GM21529 (cell line): ENCODE results near the gene MLLT1.
A peak's percentile ranks its signal among the peaks of the same experiment; 100 is the strongest.

Experiments used
- ATAC-seq: cut with Tn5 transposase; IDR thresholded peaks from one replicate; pipeline ENCODE4 v1.9.1; 2021; ENCODE audit not compliant: unreplicated experiment

The MLLT1 gene

DNA sequence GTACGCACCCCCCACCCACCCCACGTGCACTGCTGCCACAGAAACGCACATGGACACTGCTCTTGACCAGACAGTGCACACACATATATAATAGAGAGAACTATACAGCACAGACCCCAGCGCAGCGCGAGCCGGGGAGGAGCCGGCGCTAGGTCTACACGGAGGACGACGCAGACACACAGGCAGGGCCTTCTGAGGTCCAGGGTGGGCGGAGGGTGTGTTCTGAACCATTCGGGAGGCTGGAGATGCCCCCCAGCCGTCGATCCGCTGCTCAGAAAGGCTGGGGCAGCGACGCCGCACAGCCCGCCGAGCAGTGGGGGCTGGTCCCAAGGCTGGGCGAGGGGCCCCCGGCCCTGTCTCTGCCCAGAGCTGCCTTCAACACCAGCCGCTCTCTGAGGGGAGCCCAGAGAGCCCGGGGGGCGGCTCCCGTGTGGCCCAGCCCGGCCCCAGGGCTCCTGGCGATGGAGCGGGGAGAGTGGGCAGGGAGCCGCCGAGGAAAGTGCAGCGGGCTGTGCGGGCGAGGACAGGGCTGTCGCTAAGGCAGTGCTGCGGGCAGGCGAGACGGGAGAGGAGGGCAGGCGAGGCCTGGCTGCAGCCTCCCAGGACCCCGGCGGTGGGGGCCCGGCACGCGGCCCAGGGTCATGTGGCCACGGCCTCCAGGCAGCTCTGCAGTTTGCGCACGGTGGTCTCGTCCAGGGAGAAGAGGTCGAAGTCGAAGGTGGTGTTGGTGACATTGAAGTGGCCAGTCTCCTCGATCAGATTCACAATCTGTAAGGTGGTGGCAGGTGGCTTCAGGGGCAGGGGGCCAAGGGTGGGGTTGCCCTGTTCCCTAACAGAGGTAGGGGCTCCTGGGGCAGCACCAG is 67.1 kb downstream of the MLLT1 start:
- ATAC-seq, result no peak

- no peak for ATAC-seq
These were observed 68.0 kb downstream of the MLLT1 start for GRCh38 chr19:6211632-6212402.

DNA sequence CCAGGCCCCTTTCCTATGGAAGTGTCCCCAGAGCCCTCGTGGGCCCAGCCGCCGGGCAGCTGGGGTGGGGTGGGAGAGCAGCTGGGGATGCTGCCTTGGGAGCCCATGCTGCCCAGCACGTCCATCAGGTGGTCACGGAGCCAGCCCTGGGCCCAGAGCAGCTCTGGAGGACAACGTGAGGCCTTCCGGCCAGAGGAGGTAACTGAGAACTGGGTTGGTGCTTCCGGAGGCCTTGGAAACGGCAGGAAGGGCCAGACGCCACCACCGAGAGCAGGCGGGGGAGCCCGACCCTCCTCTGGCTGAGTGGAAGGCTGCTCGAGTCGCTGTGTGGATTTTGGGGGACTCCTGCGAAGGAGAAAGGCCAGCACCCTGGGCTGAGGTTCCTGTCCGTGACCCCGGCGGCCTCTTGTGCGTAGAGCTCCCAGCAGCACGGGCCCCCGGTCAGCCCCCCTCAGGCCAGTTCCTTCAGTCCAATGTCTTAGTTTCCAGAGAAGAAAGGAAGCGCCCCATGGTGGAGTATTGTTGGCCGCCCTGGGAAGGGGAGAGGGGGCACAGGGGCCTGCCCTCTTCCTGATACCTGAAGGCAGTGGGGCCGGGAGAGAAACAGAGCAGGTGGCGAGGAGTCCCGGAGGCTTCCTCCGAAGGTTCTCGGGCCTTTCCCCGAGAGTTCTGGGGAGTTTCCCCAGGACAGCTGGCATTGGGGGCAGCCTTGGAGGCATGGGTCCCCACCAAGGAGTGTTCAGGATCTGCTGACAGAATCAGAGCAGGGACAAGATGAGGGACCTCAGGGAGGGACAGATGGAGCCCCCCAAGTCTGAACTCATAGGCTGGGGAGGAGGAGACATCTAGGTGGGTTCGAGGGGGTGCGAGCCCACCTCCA is 68.8 kb downstream of the MLLT1 start:
- ATAC-seq, result no peak

DNA sequence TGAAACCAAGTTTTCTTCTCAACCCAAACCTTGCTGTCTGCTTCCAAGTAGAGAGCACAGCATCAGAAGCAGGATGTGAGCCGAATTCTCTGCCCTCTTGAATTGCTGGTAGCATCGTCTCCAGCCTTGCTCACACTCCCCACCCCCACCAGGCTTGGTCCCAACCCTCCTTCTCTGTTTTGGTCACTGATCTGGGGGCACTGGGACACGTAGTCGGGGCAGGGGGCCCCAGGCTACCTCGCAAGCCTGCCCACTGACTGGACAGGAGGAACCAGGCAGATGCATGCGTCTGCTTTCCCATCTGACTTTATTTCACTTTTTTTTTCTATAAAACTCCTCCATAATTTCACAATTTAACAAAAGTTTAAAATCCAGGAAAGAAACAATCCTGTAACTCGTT is 69.7 kb downstream of the MLLT1 start:
- ATAC-seq, result no peak

DNA sequence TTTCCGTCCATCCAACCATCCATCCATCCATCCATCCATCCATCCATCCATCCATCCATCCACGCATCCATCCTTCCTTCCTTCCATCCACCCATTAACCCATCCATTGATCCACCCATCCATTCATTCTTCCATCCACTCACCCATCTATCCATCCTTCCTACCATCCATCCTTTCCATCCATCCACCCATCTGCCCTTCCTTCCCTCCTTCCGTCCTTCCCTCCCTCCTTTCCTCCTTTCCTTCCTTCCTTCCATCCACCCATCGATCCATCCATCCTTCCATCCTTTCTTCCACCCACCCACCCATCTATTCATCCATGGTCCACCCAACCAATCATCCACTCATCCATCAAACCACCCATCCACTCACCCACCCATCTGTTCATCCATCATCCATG is 70.1 kb downstream of the MLLT1 start:
- no peak for ATAC-seq

GRCh38 chr19:6209233-6209632 is 70.5 kb downstream of the MLLT1 start:
- ATAC-seq, result no peak

- ATAC-seq, result no peak
These were observed 74.7 kb downstream of the MLLT1 start for GRCh38 chr19:6204866-6205723.

DNA sequence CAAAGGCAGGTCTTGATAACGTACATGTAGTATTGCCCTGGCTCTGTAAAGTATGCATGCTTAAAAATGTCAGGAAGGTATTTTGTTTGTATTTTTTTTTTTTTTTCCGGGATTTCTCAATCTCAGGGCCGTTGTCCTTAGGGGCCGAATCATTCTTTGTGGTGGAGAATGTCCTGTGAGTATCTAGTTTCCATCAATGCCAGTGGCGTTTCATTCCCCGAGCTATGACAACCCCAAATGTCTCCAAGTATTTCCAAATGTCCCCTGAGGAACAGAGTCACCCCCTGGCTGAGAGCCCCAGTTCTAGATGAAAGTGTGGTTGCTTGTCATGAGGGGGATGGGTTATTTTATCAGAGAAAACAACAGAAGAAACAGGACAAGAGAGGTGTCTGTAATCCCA is 75.6 kb downstream of the MLLT1 start:
- no peak for ATAC-seq

DNA sequence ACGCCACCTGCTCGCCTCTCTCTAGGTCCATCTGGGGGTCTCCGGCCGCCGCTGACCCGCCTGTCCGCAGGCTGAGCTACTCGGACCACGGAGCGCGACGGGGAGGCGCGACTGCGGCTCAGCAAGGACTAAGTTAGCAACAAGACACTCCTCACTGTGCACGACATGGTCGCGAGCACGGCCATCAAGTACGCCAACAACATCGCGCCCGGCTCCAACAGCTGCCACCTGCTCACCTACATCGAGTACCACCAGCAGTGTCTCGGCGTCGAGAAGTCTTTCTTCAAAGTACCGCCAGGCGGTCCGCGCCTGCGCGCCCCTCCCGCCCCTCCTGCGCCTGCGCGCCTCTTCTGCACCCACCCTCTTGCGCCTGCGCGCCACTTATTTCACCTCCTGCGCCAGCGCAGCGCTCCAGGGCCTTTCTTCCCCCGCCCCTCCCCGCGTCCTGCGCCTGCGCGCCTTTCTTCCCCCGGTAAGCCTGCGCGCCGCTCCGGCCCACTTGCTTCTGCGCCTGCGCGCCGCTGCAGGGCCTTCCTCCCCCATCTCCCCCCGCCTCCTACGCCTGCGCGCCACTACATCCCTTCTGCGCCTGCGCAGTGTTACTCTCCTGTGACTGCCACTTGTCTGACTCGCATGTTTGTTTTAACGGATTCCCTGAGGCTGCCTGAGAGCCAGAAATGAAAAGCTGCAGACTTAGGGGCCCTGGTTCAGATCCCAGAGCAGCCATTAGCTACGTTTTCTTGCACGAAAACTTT is 80.4 kb downstream of the MLLT1 start:
- ATAC-seq, result peak; percentile 67

DNA sequence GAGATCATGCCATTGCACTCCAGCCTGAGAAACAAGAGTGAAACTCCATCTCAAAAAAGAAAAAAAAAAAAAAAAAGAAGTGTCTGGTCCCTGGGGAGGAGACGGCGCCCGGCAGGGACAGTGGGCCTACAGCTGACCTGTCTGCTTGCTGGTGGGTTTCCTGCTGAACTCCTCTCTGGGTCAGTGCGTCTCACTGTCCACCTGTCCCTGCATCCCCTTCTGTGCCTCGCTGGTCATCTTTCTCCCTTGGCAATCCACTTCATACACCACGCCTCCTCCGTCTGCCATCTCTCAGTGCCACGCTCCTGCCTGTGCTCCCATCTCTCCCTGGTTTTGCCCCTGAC is 80.9 kb downstream of the MLLT1 start:
- ATAC-seq, result peak; percentile 22

GRCh38 chr19:6196361-6196760 is 83.4 kb downstream of the MLLT1 start:
- ATAC-seq, result no peak

- ATAC-seq, result no peak
These were observed 91.0 kb downstream of the MLLT1 start for GRCh38 chr19:6188811-6189210.

DNA sequence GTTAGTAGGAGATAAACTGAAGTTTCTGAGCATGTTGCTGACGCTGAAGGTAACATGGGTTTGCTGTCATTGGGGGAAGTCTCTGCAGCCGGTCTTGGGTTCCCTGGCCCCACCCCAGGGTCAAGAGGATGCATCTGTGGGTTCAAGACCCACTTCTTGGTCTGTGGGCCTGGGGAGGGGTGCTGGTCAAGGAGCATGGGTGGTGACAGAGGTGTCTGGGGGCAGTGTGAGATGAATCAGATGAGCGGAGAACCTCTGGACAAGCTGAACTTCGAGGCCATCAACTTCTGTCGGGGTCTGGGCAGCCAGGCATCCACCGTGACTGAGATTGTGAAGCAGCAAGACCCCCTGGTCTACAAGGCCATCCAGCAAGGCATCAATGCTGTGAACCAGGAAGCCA is 92.4 kb downstream of the MLLT1 start:
- ATAC-seq, result no peak

DNA sequence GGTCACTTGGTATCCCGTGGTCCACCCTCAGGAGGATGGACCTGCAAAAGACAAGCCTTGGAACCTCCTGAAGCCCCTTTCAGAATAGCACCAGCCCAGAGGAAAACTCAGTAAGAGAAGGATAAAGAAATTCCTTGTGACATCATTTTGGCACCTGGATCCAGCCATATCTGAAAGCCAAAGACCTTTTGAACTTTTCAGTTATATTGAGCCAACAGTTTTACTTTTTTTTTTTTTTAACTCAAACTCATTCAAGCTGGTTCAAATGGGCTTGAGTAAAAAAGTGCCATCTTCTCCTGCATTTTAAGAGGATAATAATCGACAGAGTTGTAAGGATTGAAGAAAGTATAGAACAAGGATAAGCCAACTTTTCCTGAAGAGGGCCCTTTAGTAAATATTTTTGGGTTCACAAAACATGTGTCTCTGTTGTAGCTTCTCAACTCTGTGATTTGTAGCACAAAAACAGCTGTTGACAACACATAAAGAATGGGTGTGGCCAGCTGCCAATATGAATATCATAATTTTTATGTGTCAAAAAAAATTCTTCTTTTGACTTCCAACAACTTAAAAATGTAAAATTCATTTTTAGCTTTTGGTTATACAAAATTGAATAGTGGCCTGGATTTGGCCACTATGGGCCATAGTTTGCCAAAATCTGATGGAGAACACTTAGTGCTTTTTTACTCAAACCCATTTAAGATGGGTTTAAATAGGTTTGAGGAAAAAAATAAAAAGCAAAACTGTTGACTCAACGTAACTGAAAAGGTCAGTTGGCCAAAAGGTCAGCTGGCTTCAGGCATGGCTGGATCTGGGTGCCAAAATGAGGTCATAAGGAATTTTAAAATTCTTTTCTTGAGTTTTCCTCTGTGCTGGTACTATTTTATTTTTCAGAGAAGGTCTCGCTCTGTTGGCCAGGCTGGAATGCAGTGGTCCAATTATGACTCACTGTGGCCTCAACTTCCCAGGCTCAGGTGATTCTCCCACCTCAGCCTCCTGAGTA is 93.6 kb downstream of the MLLT1 start:
- no peak for ATAC-seq

GRCh38 chr19:6185093-6185834 is 94.5 kb downstream of the MLLT1 start:
- no peak for ATAC-seq

- no peak for ATAC-seq
These were observed 98.7 kb downstream of the MLLT1 start for GRCh38 chr19:6181119-6181518.

- ATAC-seq, result no peak
These were observed 106.6 kb downstream of the MLLT1 start for GRCh38 chr19:6173190-6173589.
